ENCODE results near the gene HABP4. TPM values are rescaled to one million over a fixed set of nuclear protein-coding genes. Genes with fewer than 3 reads are reported as not detected.
A peak's percentile ranks its signal among the peaks of the same experiment; 100 is the strongest.

HABP4 gene, protein sequence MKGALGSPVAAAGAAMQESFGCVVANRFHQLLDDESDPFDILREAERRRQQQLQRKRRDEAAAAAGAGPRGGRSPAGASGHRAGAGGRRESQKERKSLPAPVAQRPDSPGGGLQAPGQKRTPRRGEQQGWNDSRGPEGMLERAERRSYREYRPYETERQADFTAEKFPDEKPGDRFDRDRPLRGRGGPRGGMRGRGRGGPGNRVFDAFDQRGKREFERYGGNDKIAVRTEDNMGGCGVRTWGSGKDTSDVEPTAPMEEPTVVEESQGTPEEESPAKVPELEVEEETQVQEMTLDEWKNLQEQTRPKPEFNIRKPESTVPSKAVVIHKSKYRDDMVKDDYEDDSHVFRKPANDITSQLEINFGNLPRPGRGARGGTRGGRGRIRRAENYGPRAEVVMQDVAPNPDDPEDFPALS
- polyA plus RNA-seq (2012; ENCODE audit: insufficient read length, low read depth) = 20.4 TPM

DNA sequence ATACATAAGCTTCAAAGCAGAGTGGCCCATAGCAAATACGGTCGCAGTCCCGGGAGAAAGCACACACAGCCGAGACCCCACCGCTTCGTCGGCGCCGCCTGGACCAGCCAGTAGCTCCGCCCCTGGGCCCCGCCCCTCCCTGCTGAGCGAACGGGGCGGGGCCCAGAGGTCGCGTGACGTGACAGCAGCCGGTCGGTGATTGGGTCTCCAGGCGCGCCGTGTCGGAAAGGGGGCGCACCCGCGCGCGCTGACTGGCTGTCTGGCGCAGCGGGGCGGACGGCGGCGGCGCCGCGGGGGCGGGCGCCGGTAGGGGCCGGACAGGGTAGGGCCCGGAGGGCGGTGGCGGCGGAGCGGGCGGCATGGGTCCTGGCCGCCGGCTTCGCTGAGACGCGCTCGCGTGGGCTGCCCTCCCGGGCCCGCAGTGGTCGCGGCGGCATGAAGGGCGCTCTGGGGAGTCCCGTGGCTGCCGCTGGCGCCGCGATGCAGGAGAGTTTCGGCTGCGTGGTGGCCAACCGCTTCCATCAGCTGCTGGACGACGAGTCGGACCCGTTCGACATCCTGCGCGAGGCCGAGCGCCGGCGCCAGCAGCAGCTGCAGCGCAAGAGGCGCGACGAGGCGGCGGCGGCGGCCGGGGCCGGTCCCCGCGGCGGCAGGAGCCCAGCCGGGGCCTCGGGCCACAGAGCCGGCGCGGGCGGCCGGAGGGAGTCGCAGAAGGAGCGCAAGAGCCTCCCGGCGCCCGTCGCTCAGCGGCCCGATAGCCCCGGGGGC lies at the start of gene HABP4:
TSS of gene HABP4 (plus strand) at position 325 of the 768 bp plus-strand sequence. CDS start at position 436, 111 bp downstream.
- TF ChIP-seq TAF1 (IDR thresholded peaks at IDR 0.05; ENCODE audit: borderline replicate concordance, insufficient read depth, low read length) (no peak), REST (IDR thresholded peaks at IDR 0.05; ENCODE audit: insufficient read depth in 1 of 2, low read depth in 2 of 2, low read length in 2 of 2) (no peak), SIN3A (IDR thresholded peaks at IDR 0.05; ENCODE audit: borderline replicate concordance, insufficient read depth, low read length) (no peak), FOXP2 (optimal IDR thresholded peaks at IDR 0.05; ENCODE audit: borderline replicate concordance, extremely low read depth, extremely low read length, insufficient read depth) (peak; percentile 50), POLR2AphosphoS5 (IDR thresholded peaks at IDR 0.05; ENCODE audit: low read depth, low read length) (no peak)

DNA sequence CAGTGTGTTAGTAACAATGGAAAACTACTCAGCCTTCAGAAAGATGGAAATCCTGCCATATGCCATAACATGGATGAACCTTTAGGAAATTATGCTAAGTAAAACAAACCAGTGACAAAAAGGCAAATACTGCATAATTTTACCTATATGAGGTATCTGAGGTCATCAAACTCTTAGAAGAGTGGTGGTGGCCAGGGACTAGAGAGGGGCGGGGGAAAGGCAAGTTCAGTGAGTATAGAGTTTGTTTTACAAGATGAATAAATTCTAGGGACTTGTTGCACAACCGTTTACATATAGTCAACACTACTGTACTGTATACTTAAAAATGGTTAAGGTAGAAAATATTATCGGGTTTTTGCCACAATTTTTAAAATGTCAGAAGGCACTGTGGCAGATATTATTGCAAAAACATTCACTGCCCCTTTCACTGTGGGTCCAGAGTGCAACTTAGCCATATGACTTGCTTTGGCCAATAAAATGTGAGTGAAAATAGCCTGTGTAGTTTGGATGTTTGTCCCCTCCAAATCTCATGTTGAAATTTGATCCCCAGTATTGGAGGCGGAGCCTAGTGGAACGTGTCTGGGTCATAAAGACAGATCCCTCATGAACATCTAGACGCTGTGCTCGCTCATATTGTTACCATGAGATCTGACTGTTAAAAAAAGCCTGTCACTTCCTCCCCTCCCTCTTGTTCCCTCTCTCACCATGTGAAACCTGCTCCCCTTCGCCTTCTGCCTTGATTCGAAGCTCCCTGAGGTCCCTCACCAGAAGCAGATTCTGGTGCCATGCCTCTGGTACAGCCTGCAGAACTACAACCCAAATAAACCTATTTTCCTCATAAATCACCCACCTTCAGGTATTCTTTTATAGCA lies 41.3 kb upstream of the HABP4 start:
- TF ChIP-seq FOXP2 (optimal IDR thresholded peaks at IDR 0.05; ENCODE audit: borderline replicate concordance, extremely low read depth, extremely low read length, insufficient read depth) (no peak), REST (IDR thresholded peaks at IDR 0.05; ENCODE audit: insufficient read depth in 1 of 2, low read depth in 2 of 2, low read length in 2 of 2) (no peak), SIN3A (IDR thresholded peaks at IDR 0.05; ENCODE audit: borderline replicate concordance, insufficient read depth, low read length) (no peak), POLR2AphosphoS5 (IDR thresholded peaks at IDR 0.05; ENCODE audit: low read depth, low read length) (no peak), TAF1 (IDR thresholded peaks at IDR 0.05; ENCODE audit: borderline replicate concordance, insufficient read depth, low read length) (no peak)

- TF ChIP-seq REST (IDR thresholded peaks at IDR 0.05; ENCODE audit: insufficient read depth in 1 of 2, low read depth in 2 of 2, low read length in 2 of 2) (no peak), TAF1 (IDR thresholded peaks at IDR 0.05; ENCODE audit: borderline replicate concordance, insufficient read depth, low read length) (no peak), FOXP2 (optimal IDR thresholded peaks at IDR 0.05; ENCODE audit: borderline replicate concordance, extremely low read depth, extremely low read length, insufficient read depth) (no peak), POLR2AphosphoS5 (IDR thresholded peaks at IDR 0.05; ENCODE audit: low read depth, low read length) (no peak), SIN3A (IDR thresholded peaks at IDR 0.05; ENCODE audit: borderline replicate concordance, insufficient read depth, low read length) (no peak)
These were observed 38.7 kb upstream of the HABP4 start for GRCh38 chr9:96411129-96411838.

GRCh38 chr9:96412174-96412913 lies 37.6 kb upstream of the HABP4 start:
- no peak for TF ChIP-seq TAF1 (IDR thresholded peaks at IDR 0.05; ENCODE audit: borderline replicate concordance, insufficient read depth, low read length)
- no peak for TF ChIP-seq POLR2AphosphoS5 (IDR thresholded peaks at IDR 0.05; ENCODE audit: low read depth, low read length)
- no peak for TF ChIP-seq FOXP2 (optimal IDR thresholded peaks at IDR 0.05; ENCODE audit: borderline replicate concordance, extremely low read depth, extremely low read length, insufficient read depth)
- no peak for TF ChIP-seq SIN3A (IDR thresholded peaks at IDR 0.05; ENCODE audit: borderline replicate concordance, insufficient read depth, low read length)
- TF ChIP-seq REST (IDR thresholded peaks at IDR 0.05; ENCODE audit: insufficient read depth in 1 of 2, low read depth in 2 of 2, low read length in 2 of 2) = no peak

Data from PFSK-1 (cell line).